H1 (cell line): ENCODE results near the gene SLC35F1. TPM values are rescaled to one million over a fixed set of nuclear protein-coding genes. Genes with fewer than 3 reads are reported as not detected.

ENCODE experiments used
- BACH1 ChIP-seq: IDR thresholded peaks from 2 replicates; pipeline ENCODE4 v1.6.1; 2012; ENCODE audit warnings: low read length, improper control_type of control experiment
- EGR1 ChIP-seq: IDR thresholded peaks from 2 replicates; pipeline ENCODE4 v1.6.1; 2011; ENCODE audit warnings: low read depth, low read length, borderline replicate concordance
- FOSL1 ChIP-seq: IDR thresholded peaks from 2 replicates; pipeline ENCODE4 v1.6.1; 2011; ENCODE audit warnings: mild to moderate bottlenecking, low read depth, low read length, moderate library complexity; ENCODE audit not compliant: insufficient read depth
- MAFK ChIP-seq: IDR thresholded peaks from 2 replicates; pipeline ENCODE4 v1.6.1; 2012; ENCODE audit warnings: low read depth, mild to moderate bottlenecking, improper control_type of control experiment, low read length
- polyA plus RNA-seq, 7 experiments: library from polyadenylated mRNA; depleted of rRNA in 3 of 7; stranded (reverse) in 5 of 7; unstranded in 2 of 7; fragments of >200 nt in 5 of 7; fragments of 200-250 nt in 2 of 7; gene quantifications; 1 replicate in 5 of 7; 2 replicates in 1 of 7; 4 replicates in 1 of 7; pipeline versions ENCODE4 v1.2.1 to v1.2.3, GENCODE V29; 2011 to 2013; ENCODE audit warnings: missing spikeins in 2 of 7, mixed read lengths in 2 of 7
- total RNA-seq: library from RNA; stranded (reverse); fragmentation: NEBNext Ultra II Directional; extraction: Animal tissue kit (Norgen Biotek cat#: 25700); gene quantifications from 2 replicates; pipeline ENCODE4 v1.2.1, GENCODE V29; 2021

The SLC35F1 gene
- total and polyA plus RNA-seq, 2 of the 8 experiments (the other 6 are each of a cell fraction or from before 2014, with no cell fraction given): 7.0 to 10.0 TPM

- no peak for TF ChIP-seq FOSL1
- TF ChIP-seq MAFK: no peak
- no peak for TF ChIP-seq EGR1
- TF ChIP-seq BACH1: no peak
Observed at GRCh38 chr6:118054082-118054481, 147.0 kb downstream of the SLC35F1 start (continued).
